ENCODE measurements around the gene LYL1.

- TF ChIP-seq, protein P1, sequence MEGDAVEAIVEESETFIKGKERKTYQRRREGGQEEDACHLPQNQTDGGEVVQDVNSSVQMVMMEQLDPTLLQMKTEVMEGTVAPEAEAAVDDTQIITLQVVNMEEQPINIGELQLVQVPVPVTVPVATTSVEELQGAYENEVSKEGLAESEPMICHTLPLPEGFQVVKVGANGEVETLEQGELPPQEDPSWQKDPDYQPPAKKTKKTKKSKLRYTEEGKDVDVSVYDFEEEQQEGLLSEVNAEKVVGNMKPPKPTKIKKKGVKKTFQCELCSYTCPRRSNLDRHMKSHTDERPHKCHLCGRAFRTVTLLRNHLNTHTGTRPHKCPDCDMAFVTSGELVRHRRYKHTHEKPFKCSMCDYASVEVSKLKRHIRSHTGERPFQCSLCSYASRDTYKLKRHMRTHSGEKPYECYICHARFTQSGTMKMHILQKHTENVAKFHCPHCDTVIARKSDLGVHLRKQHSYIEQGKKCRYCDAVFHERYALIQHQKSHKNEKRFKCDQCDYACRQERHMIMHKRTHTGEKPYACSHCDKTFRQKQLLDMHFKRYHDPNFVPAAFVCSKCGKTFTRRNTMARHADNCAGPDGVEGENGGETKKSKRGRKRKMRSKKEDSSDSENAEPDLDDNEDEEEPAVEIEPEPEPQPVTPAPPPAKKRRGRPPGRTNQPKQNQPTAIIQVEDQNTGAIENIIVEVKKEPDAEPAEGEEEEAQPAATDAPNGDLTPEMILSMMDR (conservative IDR thresholded peaks at IDR 0.05): no peak; the same call in 1 of the 2 replicates
- TF ChIP-seq ZFX (IDR thresholded peaks at IDR 0.05): no peak
These were observed 1.7 kb upstream of the LYL1 start for GRCh38 chr19:13104360-13104847.

All from C4-2B (cell line).